Gastrocnemius medialis (tissue), 4 donors: ENCODE results near the gene VEZT. TPM values are rescaled to one million over a fixed set of nuclear protein-coding genes. Genes with fewer than 3 reads are reported as not detected.

Experiments
- ATAC-seq, 2 donors: fragments of 150-250 bp; one replicate each; pipeline ENCODE4 v1.9.1; 2016
- DNase-seq, 2 donors: peaks; one replicate each; pipeline ENCODE4 v3.0.0-alpha.2; 2019
- H3K27ac ChIP-seq, 4 donors: fragments of 200-600 bp; sonication (generic); 1 replicate in 1 of 4; 2 replicates in 3 of 4; pipeline ENCODE4 v1.5.1; 2016 to 2018; ENCODE audit warnings: mild to moderate bottlenecking in 2 of 4, moderate library complexity in 1 of 4
- H3K27me3 ChIP-seq, 3 donors: fragments of 200-600 bp; sonication (generic) in 2 of 3; 1 replicate in 1 of 3; 2 replicates in 2 of 3; pipeline versions ENCODE4 v1.5.1 to v1.6.0; 2016 to 2019; ENCODE audit warnings: mild to moderate bottlenecking in 1 of 3, moderate library complexity in 1 of 3
- H3K36me3 ChIP-seq, 2 donors: fragments of 200-600 bp; sonication (generic) in 1 of 2; one replicate each; pipeline ENCODE4 v1.5.1; 2017 to 2018
- H3K4me1 ChIP-seq, 2 donors: fragments of 200-600 bp; sonication (generic) in 1 of 2; one replicate each; pipeline ENCODE4 v1.5.1; 2016 to 2017; ENCODE audit warnings: mild to moderate bottlenecking in 2 of 2
- H3K4me3 ChIP-seq, 4 donors: fragments of 200-600 bp; sonication (generic) in 3 of 4; 1 replicate in 1 of 4; 2 replicates in 3 of 4; pipeline ENCODE4 v1.5.1; 2016 to 2019; ENCODE audit warnings: mild to moderate bottlenecking in 2 of 4
- H3K9me3 ChIP-seq, 3 donors: fragments of 200-600 bp; sonication (generic) in 2 of 3; 1 replicate in 1 of 3; 2 replicates in 2 of 3; pipeline ENCODE4 v1.5.1; 2016 to 2019
- POLR2A ChIP-seq, 2 donors: fragments of 450-650 bp; IDR thresholded peaks; one replicate each; pipeline ENCODE4 v1.6.1; 2017; ENCODE audit warnings: antibody characterized with exemption in 2 of 2, mild to moderate bottlenecking in 2 of 2, moderate library complexity in 2 of 2
- in situ Hi-C, 4 donors: fragments of 200-750 bp; cut with MboI; loops; one replicate each; pipeline versions ENCODE4 v1.15.0 to v1.8.0; 2017; ENCODE audit warnings: low sequenced_read_pairs in 4 of 4
- intact Hi-C: fragments of 100-400 bp; cut with DNase I; formaldehyde crosslinking; loops from one replicate; pipeline ENCODE4 v1.15.1; 2023; ENCODE audit warnings: low total_unique reads
- total RNA-seq, 4 donors: library from RNA; depleted of rRNA; stranded (reverse); fragments of >200 nt; gene quantifications; one replicate each; pipeline versions ENCODE4 v1.1.0 to v1.2.3, GENCODE V29; 2016
- TF ChIP-seq, protein P1 (sequence below), 5 experiments: fragments of 450-650 bp in 3 of 5; fragments of 200-600 bp in 2 of 5; sonication (generic) in 2 of 5; IDR thresholded peaks in 4 of 5; conservative IDR thresholded peaks in 1 of 5; 1 replicate in 4 of 5; 2 replicates in 1 of 5; pipeline ENCODE4 v1.5.1; 2016 to 2019; ENCODE audit warnings: antibody characterized with exemption in 5 of 5, mild to moderate bottlenecking in 3 of 5, moderate library complexity in 3 of 5

Gene VEZT
- total RNA-seq, 4 donors from 2014 or later: 100 to 131 (median 118) TPM

DNA sequence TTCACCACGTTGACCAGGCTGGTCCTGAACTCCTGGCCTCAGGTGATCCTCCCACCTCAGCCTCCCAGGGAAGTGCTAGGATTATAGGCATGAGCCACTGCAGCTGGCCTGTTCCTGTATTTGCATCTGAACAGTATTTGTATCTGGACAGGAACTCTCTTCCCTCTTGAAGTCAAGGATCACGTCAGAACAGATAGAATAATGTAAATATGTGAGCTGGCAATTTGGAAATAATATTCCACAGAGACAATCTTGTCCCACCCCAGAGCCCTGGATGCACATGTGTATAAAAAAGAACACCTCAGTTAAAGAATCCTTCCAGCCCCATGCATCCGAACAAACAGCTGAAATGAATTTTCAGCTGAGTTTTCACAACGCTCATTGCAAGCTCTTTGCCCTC is 118.3 kb downstream of the VEZT start:
- Histone ChIP-seq H3K36me3 (no peaks in the 10 kb centered on the region), H3K27ac (peak overlapping the region in 2 of 4 donors; percentile 36 to 42), H3K4me1 (peaks cover 0 to 18% of the 10 kb centered on the region in 2 donors), H3K9me3 (no peaks in the 10 kb centered on the region), H3K27me3 (no peaks in the 10 kb centered on the region), H3K4me3 (peak overlapping the region in 1 of 4 donors; percentile 9)
- intact Hi-C loops: loop anchor here (1.0 to 5.0 kb wide), 2 partner anchors 196 to 219 kb away; no protein-coding TSS in a partner anchor
- no peak for TF ChIP-seq POLR2A (IDR thresholded peaks at IDR 0.05)
- TF ChIP-seq, protein P1, sequence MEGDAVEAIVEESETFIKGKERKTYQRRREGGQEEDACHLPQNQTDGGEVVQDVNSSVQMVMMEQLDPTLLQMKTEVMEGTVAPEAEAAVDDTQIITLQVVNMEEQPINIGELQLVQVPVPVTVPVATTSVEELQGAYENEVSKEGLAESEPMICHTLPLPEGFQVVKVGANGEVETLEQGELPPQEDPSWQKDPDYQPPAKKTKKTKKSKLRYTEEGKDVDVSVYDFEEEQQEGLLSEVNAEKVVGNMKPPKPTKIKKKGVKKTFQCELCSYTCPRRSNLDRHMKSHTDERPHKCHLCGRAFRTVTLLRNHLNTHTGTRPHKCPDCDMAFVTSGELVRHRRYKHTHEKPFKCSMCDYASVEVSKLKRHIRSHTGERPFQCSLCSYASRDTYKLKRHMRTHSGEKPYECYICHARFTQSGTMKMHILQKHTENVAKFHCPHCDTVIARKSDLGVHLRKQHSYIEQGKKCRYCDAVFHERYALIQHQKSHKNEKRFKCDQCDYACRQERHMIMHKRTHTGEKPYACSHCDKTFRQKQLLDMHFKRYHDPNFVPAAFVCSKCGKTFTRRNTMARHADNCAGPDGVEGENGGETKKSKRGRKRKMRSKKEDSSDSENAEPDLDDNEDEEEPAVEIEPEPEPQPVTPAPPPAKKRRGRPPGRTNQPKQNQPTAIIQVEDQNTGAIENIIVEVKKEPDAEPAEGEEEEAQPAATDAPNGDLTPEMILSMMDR (IDR thresholded peaks at IDR 0.05 in 4 of 5, conservative IDR thresholded peaks at IDR 0.05 in 1 of 5): no peak
- in situ Hi-C loops: loop anchor here (5.0 kb wide), 1 partner anchor 219 kb away; no protein-coding TSS in a partner anchor
- no peak for ATAC-seq
- no peak for DNase-seq

DNA sequence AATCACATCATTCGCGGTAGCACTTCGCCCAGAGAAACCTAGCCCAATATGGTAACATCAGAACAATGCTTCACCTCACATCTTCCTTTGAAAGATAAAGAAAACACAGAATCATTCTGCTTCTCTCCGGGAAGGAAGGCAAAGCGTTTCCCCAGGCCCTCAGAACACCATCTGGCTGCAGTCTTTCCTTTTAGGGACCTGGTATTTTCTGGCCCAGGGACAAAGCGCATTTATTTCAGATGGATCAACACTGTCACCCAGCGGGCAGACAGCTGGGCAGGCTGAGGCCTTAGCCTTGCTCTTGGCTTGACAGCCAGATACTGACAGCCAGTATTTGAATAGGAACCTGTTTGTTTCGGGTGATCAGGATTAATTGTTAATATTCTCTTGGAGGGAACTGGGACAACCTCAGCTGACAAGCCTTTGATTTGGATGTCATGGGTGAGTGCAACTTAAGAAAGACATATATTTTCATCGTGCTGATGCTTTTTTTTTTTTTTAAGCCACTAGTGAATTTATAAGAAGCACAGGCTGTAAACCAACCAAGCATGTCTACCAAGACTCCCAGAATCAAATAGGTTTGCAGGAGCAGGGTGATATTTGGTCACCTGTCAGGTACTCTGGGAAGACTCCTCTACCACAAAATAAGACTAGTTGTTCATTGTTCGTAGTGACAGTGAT is 118.9 kb downstream of the VEZT start:
- peaks cover 0 to 18% of the 10 kb centered on the region in 2 donors for H3K4me1 ChIP-seq
- H3K4me3 ChIP-seq: peak overlapping the region in 1 of 4 donors; percentile 9
- DNase-seq: peak; percentile 55 to 75
- H3K27me3 ChIP-seq: no peaks in the 10 kb centered on the region
- intact Hi-C loops: loop anchor here (1.0 to 5.0 kb wide), 2 partner anchors 196 to 219 kb away; no protein-coding TSS in a partner anchor
- peak overlapping the region; percentile 2 to 42 (median 38) for H3K27ac ChIP-seq
- H3K9me3 ChIP-seq: no peaks in the 10 kb centered on the region
- no peaks in the 10 kb centered on the region for H3K36me3 ChIP-seq
- peak; percentile 95 to 97 for ATAC-seq
- no peak for TF ChIP-seq POLR2A (IDR thresholded peaks at IDR 0.05)
- TF ChIP-seq, protein P1 (IDR thresholded peaks at IDR 0.05 in 4 of 5, conservative IDR thresholded peaks at IDR 0.05 in 1 of 5): peak; percentile 69 to 95 (median 92)
- in situ Hi-C loops: loop anchor here (5.0 kb wide), 1 partner anchor 219 kb away; no protein-coding TSS in a partner anchor

DNA sequence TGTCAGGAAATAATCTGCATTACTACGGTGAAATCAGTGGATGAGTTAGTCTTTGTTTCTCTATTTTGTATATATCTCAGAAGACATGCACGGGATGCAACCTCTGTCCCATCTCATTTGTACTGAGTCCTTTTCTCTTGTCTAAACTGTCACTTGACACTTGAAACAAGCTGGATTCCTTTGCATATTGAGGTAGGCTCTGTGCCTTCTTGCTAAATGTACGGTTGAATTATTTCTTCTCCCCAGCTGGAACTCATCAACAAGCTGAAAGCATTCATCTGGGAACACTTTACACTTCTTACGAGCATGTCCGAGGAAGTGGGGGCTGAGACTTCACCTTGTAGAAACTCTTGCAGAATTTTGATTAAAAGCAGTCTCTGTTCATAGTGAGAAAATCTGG is 119.5 kb downstream of the VEZT start:
- intact Hi-C loops: loop anchor here (5.0 kb wide), 1 partner anchor 195 kb away; no protein-coding TSS in a partner anchor

DNA sequence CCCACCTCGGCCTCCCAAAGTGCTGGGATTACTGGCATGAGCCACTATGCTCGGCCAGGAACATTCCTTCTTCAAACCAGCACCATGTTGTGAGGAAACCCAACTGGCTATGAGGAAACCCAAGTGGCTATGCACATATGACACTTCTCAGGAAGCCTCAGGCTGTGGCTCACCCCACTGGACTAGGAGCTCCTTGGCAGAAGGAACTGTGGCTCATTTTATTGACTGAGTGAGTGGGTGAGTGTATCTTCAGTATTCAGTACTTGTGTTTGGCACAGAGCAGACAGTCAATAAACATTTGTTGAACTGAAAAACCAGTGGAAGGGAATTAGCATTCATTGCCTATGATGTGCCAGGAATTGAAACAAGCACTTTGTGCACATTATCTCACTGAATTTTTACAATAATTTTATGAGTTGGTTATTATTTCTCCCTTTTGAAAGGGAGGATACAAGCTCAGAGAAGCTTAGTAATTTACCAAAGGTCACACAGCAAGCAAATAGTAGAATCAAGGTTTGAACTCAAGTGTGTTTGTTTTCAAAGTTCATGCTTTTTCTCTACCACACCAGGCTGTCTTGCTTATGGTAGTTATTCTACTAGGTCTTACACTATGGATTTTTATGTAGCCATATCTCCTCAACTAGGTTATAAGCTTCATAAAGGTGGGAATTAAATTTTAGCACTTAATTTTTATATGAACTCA is 121.6 kb downstream of the VEZT start:
- no peak for TF ChIP-seq POLR2A (IDR thresholded peaks at IDR 0.05)
- TF ChIP-seq, protein P1 (IDR thresholded peaks at IDR 0.05 in 4 of 5, conservative IDR thresholded peaks at IDR 0.05 in 1 of 5): no peak
- in situ Hi-C loops (loop anchor here (5.0 kb wide), 1 partner anchor 222 kb away; no protein-coding TSS in a partner anchor), intact Hi-C loops (loop anchor here (5.0 kb wide), 1 partner anchor 193 kb away; no protein-coding TSS in a partner anchor)
- H3K27me3 ChIP-seq: no peaks in the 10 kb centered on the region
- no peaks in the 10 kb centered on the region for H3K9me3 ChIP-seq
- no peak overlapping the region for H3K4me3 ChIP-seq
- H3K27ac ChIP-seq: no peak overlapping the region
- no peak for DNase-seq
- no peaks in the 10 kb centered on the region for H3K36me3 ChIP-seq
- no peak for ATAC-seq
- H3K4me1 ChIP-seq: peaks cover 0 to 18% of the 10 kb centered on the region in 2 donors

More for the DNA sequence above, 119.5 kb downstream of the VEZT start:
- TF ChIP-seq POLR2A (IDR thresholded peaks at IDR 0.05): no peak
- TF ChIP-seq, protein P1 (IDR thresholded peaks at IDR 0.05 in 4 of 5, conservative IDR thresholded peaks at IDR 0.05 in 1 of 5): no peak
- Histone ChIP-seq H3K36me3 (no peaks in the 10 kb centered on the region), H3K27me3 (no peaks in the 10 kb centered on the region), H3K4me1 (peaks cover 0 to 18% of the 10 kb centered on the region in 2 donors), H3K9me3 (no peaks in the 10 kb centered on the region), H3K4me3 (no peak overlapping the region), H3K27ac (peak overlapping the region in 2 of 4 donors; percentile 36 to 42)
- DNase-seq: no peak
- in situ Hi-C loops: loop anchor here (5.0 kb wide), 1 partner anchor 220 kb away; no protein-coding TSS in a partner anchor
- ATAC-seq: no peak
